SU-DHL-6 (cell line): Measurements from ENCODE around the gene FAM110A.

Experiments used
- H2AFZ ChIP-seq: fragments of 200-600 bp; sonication (generic); 2 replicates; pipeline ENCODE4 v1.6.1; 2014; ENCODE audit warnings: low read depth, mild to moderate bottlenecking, moderate library complexity, mixed read lengths, antibody characterized with exemption, low read length; ENCODE audit not compliant: severe bottlenecking
- H3F3A ChIP-seq: fragments of 200-600 bp; shearing (Covaris generic); 2 replicates; pipeline ENCODE4 v1.6.0; 2016; ENCODE audit warnings: antibody characterized with exemption, mild to moderate bottlenecking; ENCODE audit not compliant: insufficient read depth
- H3K27ac ChIP-seq: fragments of 200-600 bp; sonication (generic); 2 replicates; pipeline ENCODE4 v1.5.1; 2016; ENCODE audit warnings: low read depth, mild to moderate bottlenecking, low read length, moderate library complexity, mixed read lengths
- H3K27me3 ChIP-seq: fragments of 200-600 bp; sonication (generic), shearing (Covaris generic); 2 replicates; pipeline ENCODE4 v1.6.0; 2014; ENCODE audit warnings: mild to moderate bottlenecking, low read length
- H3K36me3 ChIP-seq: fragments of 200-600 bp; sonication (generic); 2 replicates; pipeline ENCODE4 v1.6.1; 2014; ENCODE audit warnings: mild to moderate bottlenecking, low read length, mixed read lengths
- H3K4me2 ChIP-seq: fragments of 300-600, 200-600 bp; shearing (Covaris generic), sonication (generic); 2 replicates; pipeline ENCODE4 v1.6.0; 2014; ENCODE audit warnings: low read length, low read depth, mild to moderate bottlenecking; ENCODE audit not compliant: poor library complexity, severe bottlenecking
- H3K4me3 ChIP-seq: fragments of 200-600 bp; sonication (generic); 2 replicates; pipeline ENCODE4 v1.5.1; 2014; ENCODE audit warnings: antibody characterized with exemption, low read length, mild to moderate bottlenecking, mixed read lengths; ENCODE audit not compliant: insufficient read depth, poor library complexity, severe bottlenecking
- H3K79me2 ChIP-seq: fragments of 200-600 bp; sonication (generic); 2 replicates; pipeline ENCODE4 v1.6.1; 2014; ENCODE audit warnings: mild to moderate bottlenecking, low read length, moderate library complexity; ENCODE audit not compliant: insufficient read depth
- H3K9ac ChIP-seq: fragments of 200-600 bp; sonication (generic); 2 replicates; pipeline ENCODE4 v1.7.0; 2014; ENCODE audit warnings: mild to moderate bottlenecking, low read length
- H3K9me2 ChIP-seq: fragments of 200-600 bp; sonication (generic); replicated peaks from 2 replicates; pipeline ENCODE4 v1.6.1; 2014; ENCODE audit warnings: low read length; ENCODE audit not compliant: insufficient read depth
- H3K9me3 ChIP-seq: fragments of 200-600 bp; sonication (generic); 2 replicates; pipeline ENCODE4 v1.6.1; 2014; ENCODE audit warnings: low read length, mixed read lengths; ENCODE audit not compliant: insufficient read depth
- H4K20me1 ChIP-seq: fragments of 200-600 bp; sonication (generic); 2 replicates; pipeline ENCODE4 v1.6.1; 2014; ENCODE audit warnings: low read depth, mild to moderate bottlenecking, antibody characterized with exemption, low read length, moderate library complexity, mixed read lengths
- CTCF ChIP-seq: fragments of 200-600 bp; sonication (generic); IDR thresholded peaks from one replicate; pipeline ENCODE4 v1.5.1; 2017; ENCODE audit warnings: antibody characterized with exemption, mild to moderate bottlenecking, low read length, moderate library complexity; ENCODE audit not compliant: insufficient read depth, poor library complexity, severe bottlenecking
- EZH2phosphoT487 ChIP-seq: fragments of 200-600 bp; sonication (generic), shearing (Covaris generic); conservative IDR thresholded peaks from 2 replicates; pipeline ENCODE4 v1.6.1; 2018; ENCODE audit warnings: mild to moderate bottlenecking, antibody characterized with exemption, low read length, moderate library complexity, mixed read lengths

The FAM110A gene

GRCh38 chr20:878511-879307 is 45.2 kb downstream of the FAM110A start:
- Histone ChIP-seq H3K9ac (no peak overlapping the region), H3K36me3 (no peaks in the 10 kb centered on the region), H2AFZ (no peak overlapping the region), H3K79me2 (no peaks in the 10 kb centered on the region), H3K9me2 (no peaks in the 10 kb centered on the region), H3K27me3 (no peaks in the 10 kb centered on the region), H3K4me3 (no peak overlapping the region), H3K9me3 (no peaks in the 10 kb centered on the region), H3F3A (no peaks in the 10 kb centered on the region), H4K20me1 (no peaks in the 10 kb centered on the region), H3K4me2 (no peak overlapping the region), H3K27ac (no peak overlapping the region)
- TF ChIP-seq CTCF (no peak), EZH2phosphoT487 (no peak)

- Histone ChIP-seq H2AFZ (no peak overlapping the region), H3K27me3 (no peaks in the 10 kb centered on the region), H4K20me1 (no peaks in the 10 kb centered on the region), H3K36me3 (no peaks in the 10 kb centered on the region), H3K4me3 (no peak overlapping the region), H3K4me2 (no peak overlapping the region), H3K9me3 (no peaks in the 10 kb centered on the region), H3K9me2 (no peaks in the 10 kb centered on the region), H3K9ac (no peak overlapping the region), H3F3A (no peaks in the 10 kb centered on the region), H3K79me2 (no peaks in the 10 kb centered on the region), H3K27ac (no peak overlapping the region)
- TF ChIP-seq CTCF (no peak), EZH2phosphoT487 (no peak)
These were observed 46.1 kb downstream of the FAM110A start for GRCh38 chr20:879626-880025.

DNA sequence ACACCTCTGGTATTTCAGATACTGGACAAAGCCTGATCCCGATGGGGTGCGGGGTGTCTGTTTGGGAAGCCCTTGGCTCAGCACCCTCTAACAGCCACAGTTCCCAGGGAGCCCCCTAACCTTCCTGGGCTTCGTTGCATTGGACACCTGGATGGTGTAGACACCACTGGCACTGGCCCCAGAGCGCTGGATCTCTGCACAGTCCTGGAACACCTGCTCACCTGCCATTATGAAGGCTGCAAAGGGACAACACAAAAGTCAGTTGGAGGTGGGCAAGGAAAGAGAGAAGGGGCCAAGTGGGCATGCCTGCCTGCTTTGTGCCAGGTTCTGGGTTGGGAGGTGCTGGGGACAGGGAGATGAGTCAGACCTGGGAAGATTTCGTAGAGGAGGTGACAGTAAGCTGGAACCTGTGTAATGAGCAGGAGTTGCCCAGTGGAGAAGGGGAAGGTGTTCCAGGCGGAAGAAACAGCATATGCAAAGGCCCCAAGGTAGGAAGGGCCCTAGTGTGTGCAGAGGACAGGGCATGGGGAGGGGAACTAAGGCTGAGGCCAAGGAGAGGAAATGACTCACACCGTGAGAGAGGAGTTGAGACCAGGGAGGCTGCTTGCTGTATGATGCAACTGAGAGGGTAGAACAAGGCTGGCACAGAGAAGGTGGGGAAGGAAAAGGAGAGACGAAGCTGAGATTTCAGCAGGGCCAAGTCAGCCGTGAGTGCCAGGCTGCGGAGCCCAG is 47.7 kb downstream of the FAM110A start:
- Histone ChIP-seq H3F3A (no peaks in the 10 kb centered on the region), H3K9ac (no peak overlapping the region), H3K27ac (no peak overlapping the region), H3K27me3 (no peaks in the 10 kb centered on the region), H4K20me1 (no peaks in the 10 kb centered on the region), H3K9me2 (no peaks in the 10 kb centered on the region), H2AFZ (no peak overlapping the region), H3K9me3 (no peaks in the 10 kb centered on the region), H3K4me3 (no peak overlapping the region), H3K79me2 (no peaks in the 10 kb centered on the region), H3K36me3 (no peaks in the 10 kb centered on the region), H3K4me2 (no peak overlapping the region)
- no peak for TF ChIP-seq EZH2phosphoT487
- TF ChIP-seq CTCF: no peak
